Retina (tissue), 1 donor: ENCODE measurements around the gene ANK3.

Source experiments
- DNase-seq: peaks from one replicate; pipeline ENCODE4 v3.0.0-alpha.2; 2016

The ANK3 gene

DNA sequence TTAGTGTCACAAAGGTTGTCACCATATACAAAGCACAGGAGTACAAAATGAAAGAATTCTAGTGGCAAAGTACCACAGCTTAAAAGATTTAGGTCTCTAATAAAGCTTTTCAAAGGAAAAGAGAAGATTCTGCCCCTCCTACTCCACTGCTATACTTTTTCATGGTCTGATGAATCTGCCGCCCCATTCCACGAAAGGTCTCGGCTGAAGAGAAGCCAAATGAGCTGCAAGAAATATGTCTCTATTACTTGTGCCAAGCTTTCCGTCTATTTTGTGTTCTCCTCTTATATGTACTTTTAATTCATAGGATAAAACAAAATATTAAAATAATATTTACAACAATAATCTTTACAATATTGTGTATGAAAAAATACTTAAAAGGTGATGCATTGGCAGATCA is 222.6 kb downstream of the ANK3 start:
- DNase-seq = no peak

- no peak for DNase-seq
Measured at GRCh38 chr10:60163786-60164185, 225.9 kb downstream of the ANK3 start.

DNA sequence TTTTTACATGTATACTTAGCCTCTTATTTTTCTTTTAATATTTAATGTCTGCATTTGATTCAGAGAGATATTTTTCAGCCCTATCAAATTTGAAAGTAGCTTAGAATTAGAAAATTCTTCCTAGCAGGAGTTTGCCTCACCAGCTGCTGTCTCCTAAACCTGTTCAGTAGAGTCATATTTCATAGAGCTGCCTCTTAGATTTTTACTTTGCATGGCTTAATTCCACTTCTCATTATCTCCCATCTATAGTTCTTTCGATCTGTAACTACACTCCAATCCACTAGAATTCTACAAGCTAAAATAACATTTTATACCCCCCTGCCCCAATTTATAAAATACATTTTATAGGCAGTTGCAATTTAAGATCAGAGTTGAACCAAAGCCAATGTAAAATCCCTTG is 227.0 kb downstream of the ANK3 start:
- no peak for DNase-seq

DNA sequence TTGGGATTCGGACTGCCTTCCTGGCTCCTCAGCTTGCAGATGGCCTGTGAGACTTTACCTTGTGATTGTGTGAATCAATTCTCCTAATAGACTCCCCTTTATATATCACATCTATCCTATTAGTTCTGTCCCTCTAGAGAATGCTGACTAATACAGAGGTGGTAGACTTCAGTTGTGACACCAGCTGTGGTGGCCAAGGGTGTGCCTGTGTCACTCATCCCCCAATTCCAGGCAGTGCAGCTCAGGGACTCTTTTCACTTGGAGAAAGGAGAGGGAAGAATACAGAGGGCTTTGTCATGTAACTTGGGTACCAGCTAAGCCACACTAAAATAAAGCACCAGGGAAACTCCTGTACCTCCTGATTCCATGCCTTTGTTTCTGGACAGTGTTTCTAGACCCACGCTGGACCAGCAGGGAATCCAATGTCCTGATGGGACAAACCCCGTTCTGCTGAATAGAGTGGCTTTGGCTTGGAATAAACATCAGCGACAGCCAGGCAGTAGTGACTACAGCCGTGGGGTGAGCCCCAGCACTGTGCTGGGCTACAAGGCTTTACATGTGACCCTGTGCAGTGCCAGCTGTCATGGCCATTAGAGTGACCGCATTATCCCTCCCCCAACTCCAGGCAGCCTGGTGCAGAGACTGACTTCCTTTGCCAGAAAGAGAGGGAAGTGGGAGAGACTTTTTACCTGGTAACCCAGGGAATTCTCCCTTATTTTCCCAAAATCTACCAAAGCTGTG is 233.6 kb downstream of the ANK3 start:
- DNase-seq = no peak

- no peak for DNase-seq
Measured at GRCh38 chr10:60155099-60155877, 234.4 kb downstream of the ANK3 start.

- DNase-seq = no peak
Measured at GRCh38 chr10:60149003-60149402, 240.7 kb downstream of the ANK3 start.

DNA sequence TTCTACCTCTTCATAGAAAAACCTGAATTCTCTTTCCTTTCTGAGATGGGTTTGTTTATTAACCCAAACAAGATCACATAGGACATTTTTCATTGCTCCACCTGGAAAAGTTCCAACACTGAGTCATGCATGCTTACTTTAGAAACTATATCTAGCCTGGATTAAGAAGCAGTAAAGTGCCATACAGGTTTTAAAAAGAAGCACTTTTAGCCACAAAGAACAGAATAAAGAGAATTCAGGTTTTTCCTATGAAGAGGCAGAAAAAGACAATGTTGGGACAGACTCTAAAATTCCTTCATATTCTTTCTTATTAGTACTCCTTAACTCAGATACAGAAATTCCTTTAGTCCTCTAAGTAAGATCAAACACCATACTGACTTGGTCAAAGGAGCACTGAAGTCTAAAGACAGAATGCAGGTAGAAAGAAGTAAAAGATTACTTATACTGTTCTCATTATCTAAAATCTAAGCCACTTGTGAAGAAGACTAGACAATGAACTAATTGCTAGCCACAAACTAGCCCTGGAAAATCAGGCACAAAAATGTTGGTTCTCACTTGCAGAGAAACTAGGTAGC is 241.3 kb downstream of the ANK3 start:
- DNase-seq = no peak

- no peak for DNase-seq
Measured at GRCh38 chr10:60147576-60148265, 242.0 kb downstream of the ANK3 start.

GRCh38 chr10:60147025-60147424 is 242.7 kb downstream of the ANK3 start:
- DNase-seq = no peak

DNA sequence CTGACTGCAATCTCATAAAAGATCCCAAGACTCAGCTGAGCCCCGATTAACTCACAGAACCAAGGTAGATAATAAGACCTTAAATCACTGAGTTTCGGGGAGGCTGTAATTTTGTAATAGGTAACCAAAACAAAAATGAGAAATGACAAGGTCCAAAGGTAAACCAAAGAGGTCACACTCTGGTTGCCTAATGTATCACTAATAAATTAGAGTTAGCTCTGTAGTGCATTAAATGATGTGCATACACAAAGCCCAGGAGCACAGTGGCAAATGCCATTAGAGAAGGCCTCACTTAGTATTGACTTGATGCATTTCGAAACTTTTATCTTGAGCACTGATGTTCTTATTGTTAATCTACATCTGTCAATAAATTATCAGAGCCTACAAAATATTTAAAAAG is 245.6 kb downstream of the ANK3 start:
- DNase-seq = no peak

DNA sequence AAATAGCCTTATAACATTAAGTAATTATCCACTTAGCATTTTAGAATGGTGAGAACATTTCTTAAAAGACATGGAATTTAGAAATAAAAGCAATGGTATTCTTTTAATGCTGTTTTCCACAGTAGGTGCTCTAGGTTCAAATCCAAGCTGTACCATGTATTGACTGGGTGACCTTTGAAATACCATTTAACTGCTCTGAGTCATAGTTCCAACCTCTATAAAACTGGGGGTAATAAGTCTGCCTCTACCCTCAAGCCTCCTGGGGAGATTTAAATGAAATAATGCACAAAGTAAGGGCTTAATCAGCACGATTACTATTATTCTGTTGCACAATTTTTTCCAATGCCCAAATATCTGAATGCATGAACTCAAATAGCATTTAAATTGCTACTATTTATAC is 246.9 kb downstream of the ANK3 start:
- no peak for DNase-seq

- DNase-seq = no peak
Measured at GRCh38 chr10:60141896-60142559, 247.6 kb downstream of the ANK3 start.

GRCh38 chr10:60140651-60141632 is 248.7 kb downstream of the ANK3 start:
- peak; percentile 60 for DNase-seq

GRCh38 chr10:60139798-60140566 is 249.7 kb downstream of the ANK3 start:
- peak; percentile 59 for DNase-seq

- DNase-seq = peak; percentile 7
Measured at GRCh38 chr10:60139290-60139689, 250.4 kb downstream of the ANK3 start.

DNA sequence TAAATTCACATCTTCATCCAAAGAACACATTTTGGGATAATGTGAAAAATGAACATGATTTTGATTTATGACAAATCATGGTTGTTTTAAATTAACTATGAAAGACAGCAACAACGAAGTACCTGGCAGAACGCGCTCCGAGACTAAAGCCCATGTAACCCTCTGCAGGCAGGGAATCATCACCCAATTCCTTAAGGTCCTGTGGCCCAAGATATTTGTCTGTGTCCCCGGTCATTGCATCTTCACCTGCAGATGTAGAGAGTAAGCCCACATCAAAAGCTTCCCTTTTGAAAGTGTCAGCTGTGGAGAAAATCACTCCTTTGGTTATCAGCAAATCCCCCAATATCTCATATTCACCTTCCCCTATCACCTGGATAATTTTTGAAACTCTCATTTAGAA is 250.8 kb downstream of the ANK3 start:
- DNase-seq = no peak

DNA sequence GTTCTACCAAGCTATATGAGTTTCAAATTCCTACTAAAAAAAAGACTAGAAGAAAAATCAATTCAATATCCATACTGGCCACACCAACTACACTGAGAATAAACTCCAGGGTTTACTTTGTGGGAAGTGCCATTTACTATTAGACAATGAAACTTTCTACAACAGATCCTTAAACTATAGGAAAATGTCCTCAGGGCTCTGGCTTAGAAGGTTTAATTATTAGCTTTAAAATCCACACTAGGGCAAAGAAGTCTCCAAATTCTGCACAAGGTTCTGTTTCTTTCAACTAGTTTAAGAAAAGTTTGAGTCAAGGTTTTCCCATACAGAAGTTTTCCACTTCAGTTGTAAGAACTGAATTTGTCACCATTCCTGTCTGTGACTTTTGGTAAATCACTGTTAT is 251.6 kb downstream of the ANK3 start:
- no peak for DNase-seq

- DNase-seq = no peak
Measured at GRCh38 chr10:60137292-60137992, 252.2 kb downstream of the ANK3 start.

GRCh38 chr10:60135020-60135419 is 254.7 kb downstream of the ANK3 start:
- DNase-seq = no peak

GRCh38 chr10:60134548-60134947 is 255.1 kb downstream of the ANK3 start:
- no peak for DNase-seq
